NOMO-1 treated with DMSO at 0.1 percent for 48 hours (cell line): ENCODE data around the gene ATP1A3.
"Not testable (repeated sequence)": the region's sequence is repeated elsewhere in the genome, so short reads cannot be mapped to it uniquely, and the experiment has no call there.

Source experiments
- DNase-seq: peaks from one replicate; lab custom pipeline; 2025; ENCODE audit not compliant: unreplicated experiment; lab: John Stamatoyannopoulos, UW

ATP1A3 gene

DNA sequence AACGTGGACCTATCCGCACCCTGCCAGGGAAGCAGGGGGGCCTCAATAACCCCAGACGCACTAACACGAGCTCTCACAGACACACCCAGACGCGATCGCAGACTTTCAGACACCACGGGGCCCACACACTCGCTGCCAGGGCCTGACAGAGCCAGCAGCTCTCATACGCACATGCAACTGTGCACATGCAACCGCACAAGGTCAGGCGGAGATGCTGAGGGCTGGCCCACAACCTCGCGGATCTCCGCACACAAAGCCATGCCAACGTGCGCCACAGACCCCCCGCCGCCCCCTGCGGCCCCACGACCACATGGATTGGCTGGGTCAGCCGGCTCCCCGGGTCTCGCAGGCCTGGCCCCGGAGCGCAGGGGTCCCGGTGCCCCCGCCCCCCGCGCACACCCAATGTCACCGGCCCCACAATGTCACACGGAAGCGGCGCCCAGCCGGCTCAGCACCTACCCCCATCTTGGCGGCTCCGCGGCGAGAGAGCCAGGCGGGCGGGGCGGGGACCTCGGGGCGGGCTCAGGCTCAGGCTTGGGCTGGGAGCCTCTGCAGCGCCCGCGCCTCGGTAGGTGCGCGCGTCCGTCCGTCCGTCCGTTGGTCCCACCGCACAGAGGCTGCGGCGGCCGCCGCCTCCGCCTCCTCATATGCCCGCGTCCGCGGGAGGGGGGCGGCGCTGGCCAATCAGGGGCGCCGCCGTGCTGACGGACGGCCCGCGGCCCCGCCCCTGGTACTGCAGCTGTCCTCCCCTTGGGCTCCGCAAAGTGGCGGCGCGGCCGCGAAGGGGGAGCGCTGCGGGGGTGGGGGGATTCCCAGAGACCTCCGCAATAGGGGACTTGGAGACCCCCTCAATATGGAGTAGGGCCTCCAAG lies at the start of gene ATP1A3:
Gene ATP1A3 (minus strand): TSS at position 619 of the 872 bp plus-strand sequence. CDS start 154 bp downstream, at position 465.
- peak; percentile 76 for DNase-seq

DNA sequence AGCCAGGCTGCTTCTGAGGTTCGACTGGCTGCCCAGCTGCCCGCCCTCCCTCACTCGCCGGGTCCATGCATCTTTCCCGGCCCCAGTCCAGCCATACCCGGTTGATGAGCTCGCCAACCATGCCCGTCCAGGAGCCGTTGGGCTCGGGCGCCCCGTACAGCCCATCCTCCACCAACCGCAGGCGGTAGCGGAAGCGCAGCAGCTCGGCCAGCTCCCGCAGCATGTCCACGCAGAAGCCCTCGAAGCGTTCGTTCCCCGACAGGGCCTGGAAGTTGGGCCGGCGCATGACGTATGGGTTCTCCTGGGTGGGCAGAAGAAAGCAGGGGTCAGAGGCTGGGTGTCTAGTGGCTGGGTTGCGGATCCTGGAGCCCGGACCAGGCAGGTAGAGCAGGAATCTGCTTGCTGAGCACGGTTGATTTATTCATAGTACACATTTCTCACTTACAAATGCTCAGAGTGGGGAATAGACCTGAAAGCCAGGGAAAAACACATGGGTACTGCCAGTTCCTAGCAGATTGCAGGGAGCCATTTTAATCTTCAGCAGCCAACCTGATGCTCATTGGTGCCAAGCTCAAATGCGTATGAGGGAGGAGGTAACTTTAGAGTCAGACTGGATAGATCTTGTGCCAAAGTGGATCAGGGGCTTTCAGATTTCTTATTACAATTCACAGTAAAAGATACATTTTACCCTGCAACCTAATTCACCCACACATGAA lies 48.6 kb upstream of the ATP1A3 start:
- no peak for DNase-seq

DNA sequence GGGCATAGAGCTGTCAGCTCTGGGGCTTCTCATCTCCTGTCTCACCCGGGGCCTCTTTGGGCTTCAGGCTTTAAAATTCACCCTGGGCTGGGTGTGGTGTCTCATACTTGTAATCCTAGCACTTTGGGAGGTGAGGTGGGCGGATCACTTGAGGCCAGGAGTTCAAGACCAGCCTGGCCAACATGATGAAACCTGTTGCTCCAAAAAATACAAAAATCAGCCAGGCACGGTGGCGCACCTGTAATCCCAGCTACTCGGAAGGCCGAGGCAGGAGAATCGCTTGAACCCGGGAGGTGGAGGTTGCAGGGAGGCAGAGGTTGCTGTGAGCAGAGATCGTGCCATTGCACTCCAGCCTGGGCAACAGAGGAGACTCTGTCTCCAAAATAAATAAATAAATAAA lies 46.5 kb upstream of the ATP1A3 start:
- not testable (repeated sequence) for DNase-seq

- DNase-seq, result no peak
These were observed 46.0 kb upstream of the ATP1A3 start for GRCh38 chr19:42040031-42040430.

GRCh38 chr19:42038666-42039065 lies 44.6 kb upstream of the ATP1A3 start:
- no peak for DNase-seq

GRCh38 chr19:42037649-42038048 lies 43.6 kb upstream of the ATP1A3 start:
- DNase-seq, result no peak

DNA sequence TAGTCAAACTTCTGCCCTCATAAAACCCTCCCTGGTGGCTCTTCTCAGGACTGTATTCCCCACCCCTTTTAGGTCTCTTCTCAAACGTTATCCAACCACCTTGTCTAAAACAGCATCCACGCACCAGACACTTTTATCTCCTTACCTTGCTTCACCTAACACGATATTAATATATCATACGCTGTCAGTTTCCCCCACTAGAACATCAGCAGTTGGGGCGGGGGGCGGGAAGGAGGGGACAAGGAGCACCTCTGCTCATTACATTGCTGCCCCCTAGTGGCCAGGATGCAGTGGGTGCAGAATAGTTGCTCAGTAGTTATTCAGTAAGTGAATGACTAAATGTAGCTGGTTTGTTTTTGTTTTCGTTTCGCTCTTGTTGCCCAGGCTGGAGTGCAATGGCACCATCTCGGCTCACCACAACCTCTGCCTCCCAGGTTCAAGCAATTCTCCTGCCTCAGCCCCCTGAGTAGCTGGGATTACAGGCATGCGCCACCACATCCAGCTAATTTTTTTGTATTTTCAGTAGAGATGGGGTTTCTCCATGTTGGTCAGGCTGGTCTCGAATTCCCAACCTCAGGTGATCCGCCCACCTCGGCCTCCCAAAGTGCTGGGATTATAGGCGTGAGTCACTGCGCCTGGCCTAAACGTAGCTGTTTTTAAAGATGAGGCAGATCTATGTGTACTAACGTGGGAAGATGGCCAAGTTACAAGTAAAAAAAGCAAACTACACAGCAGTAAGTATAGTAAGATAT lies 40.8 kb upstream of the ATP1A3 start:
- peak; percentile 57 for DNase-seq

- DNase-seq, result no peak
These were observed 39.4 kb upstream of the ATP1A3 start for GRCh38 chr19:42033413-42033812.

- no peak for DNase-seq
These were observed 38.4 kb upstream of the ATP1A3 start for GRCh38 chr19:42032431-42032830.

- no peak for DNase-seq
These were observed 36.8 kb upstream of the ATP1A3 start for GRCh38 chr19:42030645-42031440.

DNA sequence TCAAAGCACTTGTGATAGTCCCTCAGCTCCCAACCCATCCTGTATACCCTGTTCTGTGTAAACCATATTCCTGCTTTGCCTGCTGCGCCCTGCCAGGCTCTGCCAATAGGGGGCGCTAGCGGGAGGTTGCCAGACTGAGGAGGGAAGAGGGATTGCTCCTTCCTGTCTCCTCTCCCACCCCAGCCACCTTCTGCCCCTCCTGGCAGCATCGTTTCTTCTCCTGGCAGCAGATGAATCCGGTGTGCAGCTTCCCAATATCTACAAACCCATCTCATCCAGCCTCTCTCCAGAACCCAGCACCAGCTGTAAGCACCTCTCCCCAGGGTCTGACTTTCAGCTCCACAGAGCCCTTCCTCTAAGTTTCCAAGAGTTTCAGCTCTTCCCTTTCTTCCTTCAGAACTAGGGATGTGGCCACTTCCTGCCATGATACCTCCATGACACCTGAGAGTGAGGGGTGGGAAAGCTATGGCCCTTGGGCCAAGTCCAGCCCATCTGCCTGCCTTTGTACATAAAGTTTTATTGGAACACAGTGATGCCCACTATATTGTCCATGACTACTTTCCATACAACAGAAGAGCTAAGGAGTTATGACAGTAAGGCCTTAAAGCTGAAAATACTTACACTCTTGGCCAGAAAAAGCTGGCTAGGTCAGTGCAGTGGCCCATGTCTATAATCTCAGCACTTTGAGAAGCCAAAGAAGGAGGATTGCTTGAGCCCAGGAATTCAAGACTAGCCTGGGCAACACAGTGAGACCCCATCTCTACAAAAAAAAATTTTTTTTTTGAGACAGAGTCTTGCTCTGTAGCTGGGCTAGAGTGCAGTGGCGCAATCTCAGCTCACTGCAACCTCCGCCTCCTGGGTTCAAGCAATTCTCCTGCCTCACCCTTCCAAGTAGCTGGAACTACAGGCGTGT lies 34.5 kb upstream of the ATP1A3 start:
- DNase-seq, result no peak

- no peak for DNase-seq
These were observed 30.6 kb upstream of the ATP1A3 start for GRCh38 chr19:42024622-42025111.

DNA sequence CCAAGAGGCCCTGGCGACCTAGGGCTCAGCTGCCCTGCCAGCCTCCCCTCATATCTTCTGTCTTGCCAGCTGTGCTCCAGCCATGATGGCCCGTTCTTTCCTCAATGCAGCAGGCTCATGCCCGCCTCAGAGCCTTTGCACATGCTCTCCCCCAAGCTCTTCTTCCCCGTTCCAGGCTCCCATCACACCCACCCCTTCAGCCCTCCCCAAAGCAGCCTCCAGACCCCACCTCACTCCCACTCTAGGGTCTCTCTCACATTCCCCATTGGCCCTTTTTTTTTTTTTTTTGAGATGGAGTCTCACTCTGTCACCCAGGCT lies 29.9 kb upstream of the ATP1A3 start:
- no peak for DNase-seq

- DNase-seq, result no peak
These were observed 29.3 kb upstream of the ATP1A3 start for GRCh38 chr19:42023121-42023942.

DNA sequence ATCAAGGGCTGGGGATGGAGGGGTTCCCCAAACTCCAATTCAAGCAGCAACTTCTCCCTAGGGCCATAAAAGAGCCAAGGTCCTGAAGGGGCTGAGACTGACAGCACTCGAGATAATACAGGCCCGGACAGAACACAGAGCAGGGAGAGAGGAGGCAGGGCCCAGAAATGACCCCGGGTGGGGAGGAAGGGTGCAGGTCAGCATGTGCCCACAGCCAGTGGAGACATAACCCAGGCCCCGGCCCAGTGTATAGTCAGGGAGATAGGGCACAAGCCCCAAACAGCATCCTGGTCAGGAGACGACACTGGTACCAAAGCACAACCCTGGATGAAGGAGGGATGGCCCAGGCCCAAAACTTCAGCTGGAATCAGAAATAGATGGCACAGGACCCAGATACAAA lies 28.6 kb upstream of the ATP1A3 start:
- no peak for DNase-seq

DNA sequence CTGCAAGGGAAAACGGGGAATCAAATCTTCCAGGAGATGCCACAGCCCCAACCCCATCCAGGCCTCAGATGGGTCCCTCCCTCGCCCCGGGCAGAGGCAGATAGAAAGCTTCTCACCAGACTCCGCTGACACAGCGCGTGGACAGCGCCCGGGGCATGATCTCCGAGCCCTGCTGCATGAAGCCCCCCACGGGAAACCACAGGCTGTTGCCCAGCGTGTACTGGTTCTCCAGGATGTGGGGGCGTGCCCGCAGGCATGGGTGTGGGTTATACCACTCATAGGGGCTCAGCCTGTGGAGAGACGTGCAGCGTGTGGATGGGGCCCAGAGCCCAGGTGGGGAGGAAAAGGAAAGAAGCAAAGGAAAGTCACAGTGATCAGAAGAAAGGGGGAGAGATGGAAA lies 27.2 kb upstream of the ATP1A3 start:
- no peak for DNase-seq

- DNase-seq, result no peak
These were observed 24.6 kb upstream of the ATP1A3 start for GRCh38 chr19:42018503-42019193.

GRCh38 chr19:42017040-42017439 lies 23.0 kb upstream of the ATP1A3 start:
- DNase-seq, result no peak
